MM.1S (cell line): ENCODE data around the gene TBC1D9B.

Experiments
- DNase-seq: peaks from one replicate; pipeline ENCODE4 v3.0.0-alpha.2; 2015
- H2AFZ ChIP-seq: fragments of 300-600 bp; sonication (generic); 2 replicates; pipeline ENCODE4 v1.6.0; 2016; ENCODE audit warnings: antibody characterized with exemption, low read length
- H3F3A ChIP-seq: fragments of 300-600 bp; sonication (generic); 2 replicates; pipeline ENCODE4 v1.6.1; 2016; ENCODE audit warnings: mild to moderate bottlenecking, antibody characterized with exemption, low read length, moderate library complexity, mixed read lengths; ENCODE audit not compliant: insufficient read depth
- H3K27ac ChIP-seq: fragments of 300-600 bp; sonication (generic); 2 replicates; pipeline ENCODE4 v1.5.1; 2016; ENCODE audit warnings: mild to moderate bottlenecking, low read length
- H3K27me3 ChIP-seq: fragments of 300-600 bp; sonication (generic); replicated peaks from 2 replicates; pipeline ENCODE4 v1.6.0; 2016; ENCODE audit warnings: low read length; ENCODE audit not compliant: insufficient read depth
- H3K36me3 ChIP-seq: fragments of 300-600 bp; sonication (generic); replicated peaks from 2 replicates; pipeline ENCODE4 v1.6.1; 2016; ENCODE audit warnings: mild to moderate bottlenecking, low read length, mixed read lengths; ENCODE audit not compliant: insufficient read depth
- H3K4me1 ChIP-seq: fragments of 300-600 bp; sonication (generic); 2 replicates; pipeline ENCODE4 v1.6.1; 2016; ENCODE audit warnings: low read length, mixed read lengths
- H3K4me2 ChIP-seq: fragments of 300-600 bp; sonication (generic); 2 replicates; pipeline ENCODE4 v1.6.0; 2016; ENCODE audit warnings: low read depth, low read length
- H3K4me3 ChIP-seq: fragments of 300-600 bp; sonication (generic); 2 replicates; pipeline ENCODE4 v1.5.1; 2016; ENCODE audit warnings: low read length, mixed read lengths
- H3K79me2 ChIP-seq: fragments of 300-600 bp; sonication (generic); 2 replicates; pipeline ENCODE4 v1.6.1; 2016; ENCODE audit warnings: mixed run types, low read length, mixed read lengths
- H3K9ac ChIP-seq: fragments of 300-600 bp; sonication (generic); 2 replicates; pipeline ENCODE4 v1.6.1; 2016; ENCODE audit warnings: low read length, mixed read lengths
- H3K9me2 ChIP-seq: fragments of 300-600 bp; sonication (generic); replicated peaks from 2 replicates; pipeline ENCODE4 v1.6.1; 2016; ENCODE audit warnings: mild to moderate bottlenecking, low read length, mixed read lengths; ENCODE audit not compliant: insufficient read depth
- H3K9me3 ChIP-seq: fragments of 300-600 bp; sonication (generic); replicated peaks from 2 replicates; pipeline ENCODE4 v1.6.1; 2016; ENCODE audit warnings: mild to moderate bottlenecking, low read length, mixed read lengths; ENCODE audit not compliant: insufficient read depth
- H4K20me1 ChIP-seq: fragments of 300-600 bp; sonication (generic); 2 replicates; pipeline ENCODE4 v1.6.1; 2016; ENCODE audit warnings: mild to moderate bottlenecking, low read length, moderate library complexity, mixed read lengths; ENCODE audit not compliant: insufficient read depth
- CTCF ChIP-seq: fragments of 300-600 bp; sonication (generic); IDR thresholded peaks from 2 replicates; pipeline ENCODE4 v1.5.1; 2016; ENCODE audit warnings: antibody characterized with exemption, low read length, mixed read lengths
- EZH2 ChIP-seq: fragments of 300-600 bp; sonication (generic); optimal IDR thresholded peaks from 2 replicates; pipeline ENCODE3; 2017; ENCODE audit warnings: low read depth, mild to moderate bottlenecking, antibody characterized with exemption, low read length, mixed read lengths
- EZH2phosphoT487 ChIP-seq: fragments of 300-600 bp; sonication (generic); IDR thresholded peaks from 2 replicates; pipeline ENCODE4 v1.6.1; 2018; ENCODE audit warnings: antibody characterized with exemption, low read length

The TBC1D9B gene

GRCh38 chr5:179862296-179862695 lies 45.4 kb downstream of the TBC1D9B start:
- peaks cover 7% of the 10 kb centered on the region; the same call in 1 of the 2 replicates for H3F3A ChIP-seq
- H3K79me2 ChIP-seq: peaks cover 3% of the 10 kb centered on the region
- TF ChIP-seq EZH2phosphoT487: no peak
- no peak for TF ChIP-seq CTCF
- no peak for TF ChIP-seq EZH2
- no peak overlapping the region for H3K4me2 ChIP-seq
- no peaks in the 10 kb centered on the region for H3K4me1 ChIP-seq
- H3K27ac ChIP-seq: no peak overlapping the region
- no peaks in the 10 kb centered on the region for H3K27me3 ChIP-seq
- H3K9me2 ChIP-seq: no peaks in the 10 kb centered on the region
- H3K4me3 ChIP-seq: no peak overlapping the region
- DNase-seq: no peak
- no peaks in the 10 kb centered on the region for H4K20me1 ChIP-seq
- H2AFZ ChIP-seq: no peak overlapping the region
- H3K9me3 ChIP-seq: no peaks in the 10 kb centered on the region
- H3K36me3 ChIP-seq: no peaks in the 10 kb centered on the region
- no peak overlapping the region for H3K9ac ChIP-seq

GRCh38 chr5:179860301-179860700 lies 47.4 kb downstream of the TBC1D9B start:
- no peak overlapping the region for H3K4me2 ChIP-seq
- H3K4me1 ChIP-seq: no peaks in the 10 kb centered on the region
- H3K9me3 ChIP-seq: no peaks in the 10 kb centered on the region
- H3F3A ChIP-seq: peaks cover 7% of the 10 kb centered on the region; the same call in 1 of the 2 replicates
- no peak overlapping the region for H3K4me3 ChIP-seq
- no peak overlapping the region for H3K9ac ChIP-seq
- no peaks in the 10 kb centered on the region for H4K20me1 ChIP-seq
- H2AFZ ChIP-seq: no peak overlapping the region
- no peak overlapping the region for H3K27ac ChIP-seq
- H3K79me2 ChIP-seq: peaks cover 19% of the 10 kb centered on the region
- no peaks in the 10 kb centered on the region for H3K9me2 ChIP-seq
- TF ChIP-seq EZH2 (no peak), CTCF (no peak), EZH2phosphoT487 (no peak)
- H3K36me3 ChIP-seq: no peaks in the 10 kb centered on the region
- no peak for DNase-seq
- no peaks in the 10 kb centered on the region for H3K27me3 ChIP-seq

GRCh38 chr5:179858586-179859427 lies 48.9 kb downstream of the TBC1D9B start, which contains the start of gene MRNIP:
TSS of gene MRNIP (minus strand) at chr5:179858817. CDS start at chr5:179858796, 21 bp downstream.
- Histone ChIP-seq H3K27me3 (no peaks in the 10 kb centered on the region), H2AFZ (peak within 1 kb of the TSS; percentile 98), H3K9ac (peak within 1 kb of the TSS; percentile 68), H3K79me2 (peaks cover 29% of the 10 kb centered on the region), H3K9me2 (no peaks in the 10 kb centered on the region), H4K20me1 (no peaks in the 10 kb centered on the region), H3F3A (peaks cover 7% of the 10 kb centered on the region; the same call in 1 of the 2 replicates), H3K27ac (peak within 1 kb of the TSS; percentile 45; the same call in 1 of the 2 replicates), H3K4me2 (peak within 1 kb of the TSS; percentile 95), H3K9me3 (no peaks in the 10 kb centered on the region), H3K36me3 (no peaks in the 10 kb centered on the region), H3K4me1 (no peaks in the 10 kb centered on the region), H3K4me3 (peak within 1 kb of the TSS; percentile 96)
- DNase-seq: peak; percentile 96
- TF ChIP-seq EZH2phosphoT487: no peak
- TF ChIP-seq EZH2: no peak
- TF ChIP-seq CTCF: no peak
